GM12878 (cell line): ENCODE results near the gene FGF11.

Source experiments
- CTCF ChIP-seq, 3 experiments: IDR thresholded peaks in 2 of 3; conservative IDR thresholded peaks in 1 of 3; 2 replicates each; pipeline ENCODE4 v1.5.1; 2011; ENCODE audit warnings: low read depth in 3 of 3, low read length in 3 of 3, mild to moderate bottlenecking in 3 of 3, control low read depth in 2 of 3, moderate library complexity in 2 of 3, inconsistent platforms in 1 of 3, mixed read lengths in 1 of 3; ENCODE audit not compliant: control insufficient read depth in 2 of 3, insufficient read depth in 1 of 3; ENCODE audit errors: extremely low read depth in 1 of 3
- E4F1 ChIP-seq: fragments of 450-650 bp; IDR thresholded peaks from 2 replicates; pipeline ENCODE4 v1.6.1; 2018; ENCODE audit warnings: borderline replicate concordance, mild to moderate bottlenecking; ENCODE audit not compliant: partially characterized antibody
- EP300 ChIP-seq, 2 experiments: fragments of 150-350 bp in 1 of 2; IDR thresholded peaks; 2 replicates each; pipeline ENCODE4 v1.6.1; 2011 to 2012; ENCODE audit warnings: low read depth in 2 of 2, low read length in 2 of 2, borderline replicate concordance in 1 of 2, improper control_type of control experiment in 1 of 2, inconsistent platforms in 1 of 2; ENCODE audit not compliant: control insufficient read depth in 1 of 2
- MAX ChIP-seq: IDR thresholded peaks from 2 replicates; pipeline ENCODE4 v1.6.1; 2012; ENCODE audit warnings: low read depth, low read length, improper control_type of control experiment
- SUZ12 ChIP-seq: fragments of 200-600 bp; sonication (generic); IDR thresholded peaks from one replicate; pipeline ENCODE4 v1.6.1; 2018; ENCODE audit warnings: antibody characterized with exemption, mild to moderate bottlenecking; ENCODE audit not compliant: unreplicated experiment
- ZSCAN29 ChIP-seq: fragments of 450-650 bp; IDR thresholded peaks from 2 replicates; pipeline ENCODE4 v1.6.1; 2017; ENCODE audit warnings: mild to moderate bottlenecking, moderate library complexity

- no peak for TF ChIP-seq SUZ12
- TF ChIP-seq E4F1 = no peak
- no peak for TF ChIP-seq EP300 (IDR thresholded peaks at IDR 0.05; ENCODE audit: borderline replicate concordance in 1 of 2, control insufficient read depth in 1 of 2, low read depth in 2 of 2, low read length in 2 of 2)
- TF ChIP-seq CTCF (IDR thresholded peaks at IDR 0.05 in 2 of 3, conservative IDR thresholded peaks at IDR 0.05 in 1 of 3; ENCODE audit: control insufficient read depth in 2 of 3, extremely low read depth in 1 of 3, insufficient read depth in 1 of 3, low read depth in 3 of 3, low read length in 3 of 3) = no peak
- TF ChIP-seq MAX = no peak
- TF ChIP-seq ZSCAN29 = no peak
These were observed 24.1 kb downstream of the FGF11 start for GRCh38 chr17:7463372-7463846.
